Coronary artery (tissue), 2 donors: ENCODE measurements around the gene CDR2L.
"Not testable (repeated sequence)": the region's sequence is repeated elsewhere in the genome, so short reads cannot be mapped to it uniquely, and the experiment has no call there.

Experiments
- DNase-seq: peaks from one replicate; pipeline ENCODE4 v3.0.0-alpha.2; 2017; ENCODE audit warnings: low spot score
- H3K27ac ChIP-seq, 2 donors: fragments of 200-600 bp; sonication (generic); one replicate each; pipeline ENCODE4 v1.5.1; 2016 to 2019
- H3K4me3 ChIP-seq: fragments of 200-600 bp; sonication (generic); 2 replicates; pipeline ENCODE4 v1.5.1; 2016; ENCODE audit warnings: mild to moderate bottlenecking, moderate library complexity
- TF ChIP-seq, protein P1 (sequence below): fragments of 200-600 bp; sonication (generic); IDR thresholded peaks from one replicate; pipeline ENCODE4 v1.5.1; 2019; ENCODE audit warnings: antibody characterized with exemption

The CDR2L gene

DNA sequence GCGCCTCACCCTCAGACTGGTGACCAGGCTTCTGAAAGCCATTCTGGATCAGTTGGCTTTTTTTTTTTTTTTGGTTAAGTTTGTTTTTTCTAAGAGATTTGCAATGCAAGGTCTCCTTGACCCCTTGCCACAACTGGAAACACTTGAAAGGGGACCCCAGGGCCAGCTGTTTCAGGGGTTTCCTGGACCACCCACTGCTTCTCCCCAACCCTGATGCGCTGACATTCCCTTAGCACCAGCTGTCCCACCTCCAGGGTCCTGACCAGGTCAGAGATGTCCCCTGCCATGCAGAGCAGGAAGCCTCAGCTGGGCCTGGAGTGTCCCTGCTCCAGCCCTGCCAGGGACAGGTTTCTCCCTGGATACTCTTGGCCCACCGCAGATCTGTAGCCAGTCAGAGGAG, 16.9 kb downstream of the CDR2L start:
- TF ChIP-seq, protein P1, sequence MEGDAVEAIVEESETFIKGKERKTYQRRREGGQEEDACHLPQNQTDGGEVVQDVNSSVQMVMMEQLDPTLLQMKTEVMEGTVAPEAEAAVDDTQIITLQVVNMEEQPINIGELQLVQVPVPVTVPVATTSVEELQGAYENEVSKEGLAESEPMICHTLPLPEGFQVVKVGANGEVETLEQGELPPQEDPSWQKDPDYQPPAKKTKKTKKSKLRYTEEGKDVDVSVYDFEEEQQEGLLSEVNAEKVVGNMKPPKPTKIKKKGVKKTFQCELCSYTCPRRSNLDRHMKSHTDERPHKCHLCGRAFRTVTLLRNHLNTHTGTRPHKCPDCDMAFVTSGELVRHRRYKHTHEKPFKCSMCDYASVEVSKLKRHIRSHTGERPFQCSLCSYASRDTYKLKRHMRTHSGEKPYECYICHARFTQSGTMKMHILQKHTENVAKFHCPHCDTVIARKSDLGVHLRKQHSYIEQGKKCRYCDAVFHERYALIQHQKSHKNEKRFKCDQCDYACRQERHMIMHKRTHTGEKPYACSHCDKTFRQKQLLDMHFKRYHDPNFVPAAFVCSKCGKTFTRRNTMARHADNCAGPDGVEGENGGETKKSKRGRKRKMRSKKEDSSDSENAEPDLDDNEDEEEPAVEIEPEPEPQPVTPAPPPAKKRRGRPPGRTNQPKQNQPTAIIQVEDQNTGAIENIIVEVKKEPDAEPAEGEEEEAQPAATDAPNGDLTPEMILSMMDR, result no peak
- H3K27ac ChIP-seq, result no peak overlapping the region
- DNase-seq, result no peak

DNA sequence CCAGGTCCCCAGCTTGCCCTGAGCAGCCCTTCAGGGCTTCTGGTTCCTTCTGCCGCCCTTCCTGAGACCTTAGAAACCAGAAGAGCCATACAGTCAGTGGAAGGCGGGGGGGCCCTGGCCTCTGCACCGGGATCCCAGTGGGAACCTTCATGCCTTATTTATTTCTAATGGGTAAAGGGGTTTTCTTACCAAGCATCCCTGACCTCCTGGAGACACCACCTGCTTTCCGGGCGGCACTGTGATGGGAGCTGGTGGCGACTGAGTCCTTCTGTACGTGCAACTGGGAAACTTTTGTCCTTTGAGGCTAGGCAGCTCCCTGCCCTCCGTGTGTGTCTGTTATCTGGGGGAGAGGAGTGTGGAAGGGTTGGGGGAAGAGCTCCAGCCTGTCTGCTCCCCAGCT, 17.9 kb downstream of the CDR2L start:
- Histone ChIP-seq H3K4me3 (no peak overlapping the region), H3K27ac (no peak overlapping the region)
- TF ChIP-seq, protein P1, result no peak
- DNase-seq, result no peak

More for the DNA sequence above, 16.9 kb downstream of the CDR2L start:
- no peak overlapping the region for H3K4me3 ChIP-seq

DNA sequence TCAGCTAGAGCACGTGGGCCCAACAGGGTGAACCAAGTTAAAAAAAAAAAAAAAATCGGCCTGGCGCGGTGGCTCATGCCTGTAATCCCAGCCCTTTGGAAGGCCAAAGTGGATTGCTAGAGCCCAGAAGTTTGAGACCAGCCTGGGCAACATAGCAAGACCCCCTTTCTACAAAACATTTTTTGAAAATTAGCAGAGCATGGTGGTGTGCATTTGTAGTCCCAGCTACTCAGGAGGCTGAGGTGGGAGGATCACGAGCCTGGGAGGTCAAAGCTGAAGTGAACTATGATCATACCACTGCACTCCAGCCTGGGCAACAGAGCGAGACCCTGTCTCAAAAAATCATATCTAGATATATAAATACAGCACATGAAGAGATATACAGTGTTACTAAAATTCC, 18.7 kb downstream of the CDR2L start:
- not testable (repeated sequence) for H3K4me3 ChIP-seq, H3K27ac ChIP-seq, DNase-seq

DNA sequence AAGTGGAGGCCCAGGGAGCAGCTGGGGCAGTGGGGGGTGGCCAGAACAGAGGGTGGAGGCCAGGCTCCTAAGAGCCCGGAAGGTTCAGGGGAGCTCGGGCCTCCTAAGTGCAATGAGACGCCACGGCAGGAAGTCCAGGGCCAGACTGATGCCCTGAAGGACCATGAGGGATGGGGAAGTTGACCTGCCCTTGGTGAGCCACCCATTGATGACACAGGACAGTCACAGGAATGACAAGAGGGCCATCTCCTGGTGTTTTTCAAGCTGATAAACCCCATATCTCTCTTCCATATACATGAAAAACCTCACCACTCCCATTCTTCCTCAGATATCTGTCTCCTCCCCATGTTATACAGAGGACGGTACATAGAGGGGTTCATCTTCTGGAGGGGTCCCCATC, 19.2 kb downstream of the CDR2L start:
- no peak overlapping the region for H3K4me3 ChIP-seq
- TF ChIP-seq, protein P1, result no peak
- no peak for DNase-seq
- no peak overlapping the region for H3K27ac ChIP-seq

DNA sequence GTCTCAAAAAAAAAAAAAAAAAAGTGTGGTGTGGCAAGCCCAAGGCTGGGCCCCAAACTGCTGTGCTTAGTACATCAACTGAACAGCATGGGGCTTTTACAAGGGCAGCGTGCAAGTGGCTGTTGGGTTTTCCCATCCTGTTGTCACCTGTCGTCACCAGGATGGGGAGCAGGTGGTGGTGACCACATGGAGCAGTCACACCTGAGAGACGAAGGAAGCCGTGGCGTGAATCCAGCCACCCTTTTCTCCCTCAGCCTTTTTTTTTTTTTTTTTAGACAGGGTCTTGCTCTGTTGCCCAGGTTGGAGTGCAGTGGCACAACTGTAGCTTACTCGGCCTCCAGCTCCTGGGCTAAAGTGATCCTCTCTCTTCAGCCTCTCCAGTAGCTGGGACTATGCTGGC, 20.9 kb downstream of the CDR2L start:
- TF ChIP-seq, protein P1, result no peak
- Histone ChIP-seq H3K4me3 (no peak overlapping the region), H3K27ac (no peak overlapping the region)
- no peak for DNase-seq

DNA sequence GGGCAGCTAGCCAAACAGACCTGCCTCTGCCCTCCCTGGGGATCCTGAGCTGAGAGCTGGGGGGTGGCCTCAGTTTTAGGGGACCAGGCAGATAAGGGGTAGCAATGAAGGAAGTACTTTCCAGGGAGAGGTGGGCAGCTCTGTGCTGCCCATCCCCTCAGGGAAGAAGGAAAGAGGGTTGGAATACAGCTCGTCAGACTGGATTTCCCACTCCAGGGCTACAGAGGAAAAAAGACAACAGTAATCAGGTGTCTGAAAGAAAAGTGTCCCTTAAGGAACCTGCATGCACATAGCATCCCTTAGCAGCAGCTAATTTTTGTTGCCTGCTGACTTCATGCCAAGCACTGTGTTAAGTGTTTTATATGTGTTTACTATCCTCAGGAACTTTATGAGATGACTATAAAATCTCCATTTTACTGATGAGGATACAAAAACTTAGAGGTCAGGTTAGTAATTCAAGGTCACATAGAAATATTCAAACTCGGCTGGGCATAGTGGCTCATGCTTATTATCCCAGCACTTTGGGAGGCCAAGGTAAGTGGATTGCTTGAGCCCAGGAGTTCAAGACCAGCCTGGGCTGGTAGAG, 21.8 kb downstream of the CDR2L start:
- no peak for DNase-seq
- no peak overlapping the region for H3K27ac ChIP-seq

DNA sequence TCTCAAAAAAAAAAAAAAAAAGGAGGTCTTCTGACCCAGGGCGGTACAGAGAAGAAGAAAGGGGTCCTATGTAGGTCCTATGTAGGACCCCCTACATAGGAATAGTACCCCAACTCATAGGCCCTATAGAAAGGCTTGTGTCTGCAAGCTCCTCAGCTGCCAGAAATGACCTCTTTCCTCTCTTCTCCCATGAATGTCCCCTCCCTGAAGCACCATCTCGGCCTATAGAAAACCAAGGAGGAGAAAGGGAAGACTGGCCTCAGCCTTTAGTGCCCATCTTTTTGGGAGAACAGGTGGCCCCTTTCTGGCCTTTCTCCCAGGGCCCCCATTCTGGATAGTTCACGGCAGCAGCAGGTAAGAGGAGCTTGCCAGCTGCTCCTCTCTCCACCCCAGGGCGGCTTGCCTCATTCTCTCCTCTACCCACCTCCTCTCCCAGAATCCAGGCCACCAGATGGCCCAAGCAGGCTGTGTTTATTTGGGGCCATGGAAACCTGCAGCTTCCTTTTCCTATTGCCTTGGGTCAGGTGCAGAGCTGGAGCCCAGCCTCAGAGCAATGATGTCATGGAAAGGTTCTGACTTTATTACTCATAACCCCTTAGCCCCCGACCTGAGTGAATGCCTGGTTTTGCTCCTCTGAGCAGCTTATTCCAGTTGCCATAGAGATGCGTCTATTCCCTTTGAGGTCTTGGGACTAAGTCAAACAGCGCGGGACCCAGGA, 23.4 kb downstream of the CDR2L start:
- TF ChIP-seq, protein P1, result no peak
- Histone ChIP-seq H3K4me3 (no peak overlapping the region), H3K27ac (peak overlapping the region in 1 of 2 donors; percentile 88)
- no peak for DNase-seq

More for the DNA sequence above, 21.8 kb downstream of the CDR2L start:
- TF ChIP-seq, protein P1, result no peak
- H3K4me3 ChIP-seq, result no peak overlapping the region
